GM23248 (cell line): Measurements from ENCODE around the gene MID1. TPM values are rescaled to one million over a fixed set of nuclear protein-coding genes. Genes with fewer than 3 reads are reported as not detected.

Experiments used
- DNase-seq: peaks from one replicate; pipeline ENCODE4 v3.0.0-alpha.2; 2015
- H2AFZ ChIP-seq: fragments of 200-600 bp; sonication (generic); 2 replicates; pipeline ENCODE4 v1.6.1; 2016; ENCODE audit warnings: antibody characterized with exemption
- H3F3A ChIP-seq: fragments of 200-600 bp; sonication (generic); 2 replicates; pipeline ENCODE4 v1.6.1; 2016; ENCODE audit warnings: mild to moderate bottlenecking, antibody characterized with exemption, mixed run types; ENCODE audit not compliant: insufficient read depth
- H3K27ac ChIP-seq: fragments of 200-600 bp; sonication (generic); 2 replicates; pipeline ENCODE4 v1.5.1; 2016; ENCODE audit warnings: mild to moderate bottlenecking
- H3K27me3 ChIP-seq: fragments of 200-600 bp; sonication (generic); replicated peaks from 2 replicates; pipeline ENCODE4 v1.6.1; 2016; ENCODE audit warnings: mild to moderate bottlenecking; ENCODE audit not compliant: insufficient read depth
- H3K36me3 ChIP-seq: fragments of 200-600 bp; sonication (generic); 2 replicates; pipeline ENCODE4 v1.6.1; 2016; ENCODE audit warnings: low read depth, mild to moderate bottlenecking
- H3K4me1 ChIP-seq: fragments of 200-600 bp; sonication (generic); 2 replicates; pipeline ENCODE4 v1.6.1; 2016; ENCODE audit warnings: mild to moderate bottlenecking; ENCODE audit not compliant: insufficient read depth
- H3K4me2 ChIP-seq: fragments of 200-600 bp; sonication (generic); one replicate; pipeline ENCODE4 v1.6.1; 2016; ENCODE audit warnings: mild to moderate bottlenecking; ENCODE audit not compliant: unreplicated experiment
- H3K4me3 ChIP-seq: fragments of 200-600 bp; sonication (generic); 2 replicates; pipeline ENCODE4 v1.5.1; 2016; ENCODE audit warnings: mild to moderate bottlenecking
- H3K79me2 ChIP-seq: fragments of 200-600 bp; sonication (generic); 2 replicates; pipeline ENCODE4 v1.6.1; 2016; ENCODE audit warnings: mild to moderate bottlenecking; ENCODE audit not compliant: insufficient read depth
- H3K9ac ChIP-seq: fragments of 200-600 bp; sonication (generic); 2 replicates; pipeline ENCODE4 v1.6.1; 2016; ENCODE audit warnings: mild to moderate bottlenecking
- H3K9me2 ChIP-seq: fragments of 200-600 bp; sonication (generic); 2 replicates; pipeline ENCODE4 v1.6.1; 2016; ENCODE audit warnings: mixed run types, mild to moderate bottlenecking, moderate library complexity; ENCODE audit not compliant: insufficient read depth
- H3K9me3 ChIP-seq: fragments of 200-600 bp; sonication (generic); one replicate; pipeline ENCODE4 v1.6.1; 2017; ENCODE audit warnings: low read depth
- H4K20me1 ChIP-seq: fragments of 200-600 bp; sonication (generic); 2 replicates; pipeline ENCODE4 v1.6.0; 2016; ENCODE audit not compliant: insufficient read depth
- EZH2 ChIP-seq: fragments of 200-600 bp; sonication (generic); IDR thresholded peaks from 2 replicates; pipeline ENCODE4 v1.6.1; 2018; ENCODE audit warnings: antibody characterized with exemption, mild to moderate bottlenecking; ENCODE audit not compliant: insufficient read depth, poor library complexity, severe bottlenecking
- EZH2phosphoT487 ChIP-seq: fragments of 200-600 bp; sonication (generic); IDR thresholded peaks from 2 replicates; pipeline ENCODE4 v1.6.1; 2018; ENCODE audit warnings: antibody characterized with exemption, moderate library complexity, mild to moderate bottlenecking, low read depth; ENCODE audit not compliant: insufficient read depth
- WGBS, 2 experiments: methylation state at CpG; one replicate each; pipeline ENCODE4 v1.1.6; 2015 to 2017; ENCODE audit warnings: low lambda C conversion rate in 2 of 2, low coverage in 1 of 2; ENCODE audit errors: missing lambda C conversion rate in 2 of 2; 5-methylcytosine and 5-hydroxymethylcytosine counted together
- in situ Hi-C: fragments of 300-500 bp; cut with MboI; formaldehyde crosslinking; loops from 2 replicates; pipeline ENCODE4 v1.15.0; 2020
- polyA plus RNA-seq: library from polyadenylated mRNA; unstranded; fragments of >200 nt; fragmentation: Nextera tagmentation; extraction: Ambion mirVana; gene quantifications from 2 replicates; pipeline ENCODE4 v1.2.1, GENCODE V29; 2016
- total RNA-seq: library from RNA; depleted of rRNA; stranded (reverse); fragments of >200 nt; shearing (Covaris generic); gene quantifications from 2 replicates; pipeline ENCODE4 v1.2.3, GENCODE V29; 2014

MID1 gene
- total and polyA plus RNA-seq, 2 experiments from 2014 or later: 5.6 to 5.9 TPM

- H3K79me2 ChIP-seq: no peaks in the 10 kb centered on the region
- no peaks in the 10 kb centered on the region for H3K27me3 ChIP-seq
- H4K20me1 ChIP-seq: no peaks in the 10 kb centered on the region
- TF ChIP-seq EZH2phosphoT487: no peak
- TF ChIP-seq EZH2: no peak
- H3F3A ChIP-seq: peaks cover 19% of the 10 kb centered on the region; the same call in 1 of the 2 replicates
- in situ Hi-C loops: loop anchor here (25.0 kb wide), 2 partner anchors 98 to 273 kb away; no protein-coding TSS in a partner anchor
- no peaks in the 10 kb centered on the region for H3K9me2 ChIP-seq
- no peaks in the 10 kb centered on the region for H3K36me3 ChIP-seq
- H3K27ac ChIP-seq: peak overlapping the region; percentile 48
- DNase-seq: peak; percentile 38
- H2AFZ ChIP-seq: no peak overlapping the region
- no peak overlapping the region for H3K4me3 ChIP-seq
- no peaks in the 10 kb centered on the region for H3K9me3 ChIP-seq
- H3K4me2 ChIP-seq: peak overlapping the region; percentile 28
- H3K9ac ChIP-seq: no peak overlapping the region
- WGBS, 2 experiments: 69 to 77% methylated on average over 3 of the region's 3 CpGs
- peaks cover 28% of the 10 kb centered on the region for H3K4me1 ChIP-seq
Observed at GRCh38 chrX:10485326-10485725, 135.1 kb downstream of the MID1 start.

GRCh38 chrX:10484683-10485247 is 135.6 kb downstream of the MID1 start:
- Histone ChIP-seq H3K27ac (0 out of 2 replicates have a peak overlapping the region, but pooled peaks have one; percentile 48), H3K9me3 (no peaks in the 10 kb centered on the region), H3K9ac (no peak overlapping the region), H3K27me3 (no peaks in the 10 kb centered on the region), H3F3A (peaks cover 19% of the 10 kb centered on the region; the same call in 1 of the 2 replicates), H3K36me3 (no peaks in the 10 kb centered on the region), H2AFZ (no peak overlapping the region), H3K4me3 (no peak overlapping the region), H3K4me2 (no peak overlapping the region), H3K9me2 (no peaks in the 10 kb centered on the region), H3K4me1 (peaks cover 28% of the 10 kb centered on the region), H4K20me1 (no peaks in the 10 kb centered on the region), H3K79me2 (no peaks in the 10 kb centered on the region)
- WGBS, 2 experiments: 81 to 82% methylated on average over 7 of the region's 7 CpGs
- TF ChIP-seq EZH2phosphoT487 (no peak), EZH2 (no peak)
- peak; percentile 27 for DNase-seq
- in situ Hi-C loops: loop anchor here (25.0 kb wide), 2 partner anchors 97 to 272 kb away; no protein-coding TSS in a partner anchor

GRCh38 chrX:10483191-10483831 is 137.1 kb downstream of the MID1 start:
- Histone ChIP-seq H3K4me1 (peaks cover 28% of the 10 kb centered on the region), H3F3A (peaks cover 19% of the 10 kb centered on the region; the same call in 1 of the 2 replicates), H3K9me3 (no peaks in the 10 kb centered on the region), H3K79me2 (no peaks in the 10 kb centered on the region), H3K4me2 (no peak overlapping the region), H2AFZ (no peak overlapping the region), H3K4me3 (no peak overlapping the region), H3K9ac (no peak overlapping the region), H3K9me2 (no peaks in the 10 kb centered on the region), H3K27me3 (no peaks in the 10 kb centered on the region), H4K20me1 (no peaks in the 10 kb centered on the region), H3K27ac (no peak overlapping the region), H3K36me3 (no peaks in the 10 kb centered on the region)
- DNase-seq: no peak
- 87 to 92% methylated on average over 6 to 9 of the region's 9 CpGs for WGBS, 2 experiments
- in situ Hi-C loops: loop anchor here (25.0 kb wide), 2 partner anchors 96 to 271 kb away; no protein-coding TSS in a partner anchor
- TF ChIP-seq EZH2phosphoT487 (no peak), EZH2 (no peak)

GRCh38 chrX:10482708-10483107 is 137.7 kb downstream of the MID1 start:
- no peaks in the 10 kb centered on the region for H3K36me3 ChIP-seq
- H3K4me3 ChIP-seq: no peak overlapping the region
- H3K4me1 ChIP-seq: peaks cover 28% of the 10 kb centered on the region
- H4K20me1 ChIP-seq: no peaks in the 10 kb centered on the region
- no peak overlapping the region for H3K4me2 ChIP-seq
- H3F3A ChIP-seq: peaks cover 19% of the 10 kb centered on the region; the same call in 1 of the 2 replicates
- 90 to 97% methylated on average over 5 of the region's 5 CpGs for WGBS, 2 experiments
- DNase-seq: no peak
- no peak overlapping the region for H3K27ac ChIP-seq
- in situ Hi-C loops: loop anchor here (25.0 kb wide), 2 partner anchors 95 to 270 kb away; no protein-coding TSS in a partner anchor
- H3K79me2 ChIP-seq: no peaks in the 10 kb centered on the region
- H3K9ac ChIP-seq: no peak overlapping the region
- no peaks in the 10 kb centered on the region for H3K9me3 ChIP-seq
- no peaks in the 10 kb centered on the region for H3K27me3 ChIP-seq
- no peak overlapping the region for H2AFZ ChIP-seq
- TF ChIP-seq EZH2 (no peak), EZH2phosphoT487 (no peak)
- H3K9me2 ChIP-seq: no peaks in the 10 kb centered on the region
